B cell (primary cell): Measurements from ENCODE around the gene DNASE1. TPM values are rescaled to one million over a fixed set of nuclear protein-coding genes. Genes with fewer than 3 reads are reported as not detected.

Experiments used
- ATAC-seq: fragments of 200-7000 bp; cut with Tn5 transposase; one replicate; pipeline ENCODE4 v1.10.0; 2021; ENCODE audit warnings: low read depth, mild to moderate bottlenecking, moderate number of reproducible peaks, moderate library complexity
- CTCF ChIA-PET: fragments of 350-600 bp; sonication (Branson Sonifier 250); formaldehyde crosslinking; loops from one replicate; lab custom pipeline; 2021; ENCODE audit warnings: antibody characterized with exemption, inconsistent platforms; lab: Charles Lee
- POLR2A ChIA-PET: fragments of 350-600 bp; sonication (Branson Sonifier 250); formaldehyde crosslinking; loops from one replicate; lab custom pipeline; 2021; ENCODE audit warnings: antibody characterized with exemption; lab: Charles Lee
- DNase-seq: peaks from one replicate; pipeline ENCODE4 v3.0.0; 2013
- H2AFZ ChIP-seq: 2 replicates; pipeline ENCODE4 v1.6.1; 2012; ENCODE audit warnings: mild to moderate bottlenecking, low read depth, low read length; ENCODE audit not compliant: insufficient read depth, poor library complexity, severe bottlenecking
- H3K27ac ChIP-seq, 2 donors: 1 replicate in 1 of 2; 2 replicates in 1 of 2; pipeline ENCODE4 v1.5.1; 2012 to 2013; ENCODE audit warnings: low read length in 2 of 2, mild to moderate bottlenecking in 2 of 2, moderate library complexity in 1 of 2
- H3K27me3 ChIP-seq, 4 experiments: fragments of 200-600 bp in 1 of 4; sonication (generic) in 1 of 4; replicated peaks in 1 of 4; 1 replicate in 2 of 4; 2 replicates in 2 of 4; pipeline versions ENCODE4 v1.6.1 to v1.7.0; 2013 to 2016; ENCODE audit warnings: low read length in 3 of 4, mild to moderate bottlenecking in 2 of 4, mixed read lengths in 1 of 4, moderate library complexity in 1 of 4; ENCODE audit not compliant: insufficient read depth in 4 of 4, control insufficient read depth in 3 of 4; ENCODE audit errors: control extremely low read depth in 1 of 4
- H3K36me3 ChIP-seq, 2 experiments: replicated peaks in 1 of 2; 1 replicate in 1 of 2; 2 replicates in 1 of 2; pipeline versions ENCODE4 v1.6.1 to v1.7.1; 2013; ENCODE audit warnings: low read length in 1 of 2; ENCODE audit not compliant: insufficient read depth in 2 of 2, control insufficient read depth in 1 of 2; ENCODE audit errors: control extremely low read depth in 1 of 2, extremely low read depth in 1 of 2
- H3K4me1 ChIP-seq, 2 donors: fragments of 200-600 bp in 1 of 2; sonication (generic) in 1 of 2; 1 replicate in 1 of 2; 2 replicates in 1 of 2; pipeline versions ENCODE4 v1.5.1 to v1.6.1; 2013 to 2017; ENCODE audit warnings: low read length in 2 of 2; ENCODE audit not compliant: control insufficient read depth in 2 of 2, insufficient read depth in 2 of 2
- H3K4me2 ChIP-seq: replicated peaks from 2 replicates; pipeline ENCODE3; 2012; ENCODE audit warnings: mild to moderate bottlenecking, low read depth, low read length; ENCODE audit not compliant: poor library complexity, severe bottlenecking
- H3K4me3 ChIP-seq, 5 experiments: fragments of 200-600 bp in 1 of 5; sonication (generic) in 1 of 5; 1 replicate in 3 of 5; 2 replicates in 2 of 5; pipeline versions ENCODE4 v1.5.1 to v1.7.0; 2011 to 2016; ENCODE audit warnings: low read length in 4 of 5, mild to moderate bottlenecking in 4 of 5, low read depth in 2 of 5, control low read depth in 1 of 5, moderate library complexity in 1 of 5; ENCODE audit not compliant: insufficient read depth in 1 of 5; ENCODE audit errors: control extremely low read depth in 1 of 5, extremely low read depth in 1 of 5
- H3K79me2 ChIP-seq: fragments of 200-600 bp; sonication (generic); one replicate; pipeline ENCODE4 v1.6.0; 2016; ENCODE audit warnings: low read length; ENCODE audit not compliant: control insufficient read depth, insufficient read depth
- H3K9ac ChIP-seq: fragments of 200-600 bp; sonication (generic); 2 replicates; pipeline ENCODE4 v1.6.1; 2017; ENCODE audit warnings: mild to moderate bottlenecking, low read length, moderate library complexity
- H3K9me3 ChIP-seq, 3 donors: one replicate each; pipeline versions ENCODE4 v1.6.1 to v1.7.1; 2013; ENCODE audit warnings: low read length in 2 of 3; ENCODE audit not compliant: control insufficient read depth in 2 of 3, insufficient read depth in 1 of 3; ENCODE audit errors: control extremely low read depth in 1 of 3
- H4K20me1 ChIP-seq: 2 replicates; pipeline ENCODE4 v1.6.0; 2012; ENCODE audit warnings: mild to moderate bottlenecking, low read length; ENCODE audit not compliant: insufficient read depth, control insufficient read depth, poor library complexity, severe bottlenecking
- H3K27ac Mint-ChIP-seq: one replicate; pipeline ENCODE4 v1.8.0; 2021; ENCODE audit warnings: mixed read lengths
- H3K27me3 Mint-ChIP-seq: one replicate; pipeline ENCODE4 v1.8.0; 2021; ENCODE audit warnings: mixed read lengths
- H3K4me1 Mint-ChIP-seq: one replicate; pipeline ENCODE4 v1.8.0; 2021; ENCODE audit warnings: mixed read lengths
- H3K4me3 Mint-ChIP-seq: one replicate; pipeline ENCODE4 v1.8.0; 2021; ENCODE audit warnings: mixed read lengths
- H3K9me3 Mint-ChIP-seq: one replicate; pipeline ENCODE4 v1.8.0; 2022; ENCODE audit warnings: mixed read lengths; ENCODE audit not compliant: insufficient read depth
- CTCF ChIP-seq: fragments of 200-600 bp; IDR thresholded peaks from one replicate; pipeline ENCODE4 v1.8.0; 2022; ENCODE audit warnings: antibody characterized with exemption, mild to moderate bottlenecking
- EZH2 ChIP-seq: IDR thresholded peaks from 2 replicates; pipeline ENCODE4 v1.6.1; 2012; ENCODE audit warnings: borderline replicate concordance, low read depth, mild to moderate bottlenecking, moderate library complexity, low read length; ENCODE audit not compliant: insufficient read depth, poor library complexity, severe bottlenecking
- WGBS: methylation state at CpG from one replicate; pipeline ENCODE4 v1.1.5; 2013; ENCODE audit warnings: missing lambda C conversion rate; ENCODE audit not compliant: insufficient coverage; 5-methylcytosine and 5-hydroxymethylcytosine counted together
- intact Hi-C: fragments of 100-400 bp; cut with micrococcal nuclease; formaldehyde crosslinking; loops from one replicate; pipeline ENCODE4 v1.10.0; 2022
- polyA plus RNA-seq: library from polyadenylated mRNA; depleted of rRNA; stranded (reverse); fragments of >200 nt; gene quantifications from 2 replicates; pipeline ENCODE4 v1.2.3, GENCODE V29; 2012
- total RNA-seq, 2 donors: library from RNA; stranded (reverse); fragments of 120-200 nt in 1 of 2; gene quantifications; 1 replicate in 1 of 2; 2 replicates in 1 of 2; pipeline versions ENCODE4 v1.2.3 to v1.2.4, GENCODE V29; 2013 to 2022

DNASE1 gene
- total and polyA plus RNA-seq, 2 donors (not counting 1 experiment from before 2014, with no cell fraction given), result 53.3 to 53.7 TPM

GRCh38 chr16:3694051-3694450, 39.6 kb downstream of the DNASE1 start:
- Histone ChIP-seq H3K36me3 (no peaks in the 10 kb centered on the region), H3K4me1 (peaks cover 3 to 9% of the 10 kb centered on the region in 2 donors), H3K27me3 (no peaks in the 10 kb centered on the region), H3K9ac (no peak overlapping the region), H2AFZ (no peak overlapping the region), H3K79me2 (peaks cover 36% of the 10 kb centered on the region), H3K9me3 (peaks cover 0 to 7% (median 0%) of the 10 kb centered on the region in 3 donors), H3K4me3 (no peak overlapping the region), H3K4me2 (no peak overlapping the region), H3K27ac (no peak overlapping the region), H4K20me1 (no peaks in the 10 kb centered on the region)
- WGBS, result 99% methylated on average over 7 of the region's 9 CpGs
- TF ChIP-seq CTCF (no peak), EZH2 (no peak)
- intact Hi-C loops, result no loop called here
- DNase-seq (no peak), ATAC-seq (no peak)
- H3K4me1 Mint-ChIP-seq, result peaks cover 14% of the 10 kb centered on the region
- ChIA-PET POLR2A (interaction anchor here (0.6 kb wide), 1 partner anchor 11 kb away, joined by 3 read pairs; no protein-coding TSS in a partner anchor), CTCF (interaction anchor here (0.6 to 1.0 kb wide), 2 partner anchors 185 to 564 kb away, joined by 4 to 5 read pairs; no protein-coding TSS in a partner anchor)
- no peaks in the 10 kb centered on the region for H3K9me3 Mint-ChIP-seq
- H3K4me3 Mint-ChIP-seq, result no peak overlapping the region
- no peak overlapping the region for H3K27ac Mint-ChIP-seq
- H3K27me3 Mint-ChIP-seq, result no peaks in the 10 kb centered on the region

- H3K79me2 ChIP-seq, result peaks cover 32% of the 10 kb centered on the region
- H2AFZ ChIP-seq, result no peak overlapping the region
- no peak overlapping the region for H3K27ac Mint-ChIP-seq
- H3K27me3 ChIP-seq, result no peaks in the 10 kb centered on the region
- no peaks in the 10 kb centered on the region for H4K20me1 ChIP-seq
- no peak overlapping the region for H3K4me2 ChIP-seq
- H3K4me1 ChIP-seq, result peaks cover 0 to 2% of the 10 kb centered on the region in 2 donors
- TF ChIP-seq CTCF (no peak), EZH2 (no peak)
- H3K9me3 ChIP-seq, result peaks cover 0 to 7% (median 0%) of the 10 kb centered on the region in 3 donors
- POLR2A ChIA-PET, result no interaction called here
- no peak overlapping the region for H3K4me3 ChIP-seq
- H3K4me3 Mint-ChIP-seq, result no peak overlapping the region
- WGBS, result 90% methylated on average over 18 of the region's 19 CpGs
- peaks cover 8% of the 10 kb centered on the region for H3K4me1 Mint-ChIP-seq
- H3K27ac ChIP-seq, result no peak overlapping the region
- no peaks in the 10 kb centered on the region for H3K36me3 ChIP-seq
- CTCF ChIA-PET, result interaction anchor here (1.2 to 2.4 kb wide), 2 partner anchors 8 to 76 kb away, joined by 3 to 6 read pairs; no protein-coding TSS in a partner anchor
- intact Hi-C loops, result no loop called here
- H3K9me3 Mint-ChIP-seq, result no peaks in the 10 kb centered on the region
- no peak overlapping the region for H3K9ac ChIP-seq
- no peaks in the 10 kb centered on the region for H3K27me3 Mint-ChIP-seq
- ATAC-seq (no peak), DNase-seq (no peak)
Observed at GRCh38 chr16:3695610-3696369, 41.3 kb downstream of the DNASE1 start.
